GM12873 (cell line): ENCODE results near the gene CDC42.

Experiments used
- TF ChIP-seq, protein P1 (sequence below): IDR thresholded peaks from 2 replicates; pipeline ENCODE4 v1.5.1; 2012; ENCODE audit warnings: low read depth, mild to moderate bottlenecking, moderate library complexity, low read length, control low read depth; ENCODE audit not compliant: insufficient read depth; ENCODE audit errors: missing control alignments

The CDC42 gene

DNA sequence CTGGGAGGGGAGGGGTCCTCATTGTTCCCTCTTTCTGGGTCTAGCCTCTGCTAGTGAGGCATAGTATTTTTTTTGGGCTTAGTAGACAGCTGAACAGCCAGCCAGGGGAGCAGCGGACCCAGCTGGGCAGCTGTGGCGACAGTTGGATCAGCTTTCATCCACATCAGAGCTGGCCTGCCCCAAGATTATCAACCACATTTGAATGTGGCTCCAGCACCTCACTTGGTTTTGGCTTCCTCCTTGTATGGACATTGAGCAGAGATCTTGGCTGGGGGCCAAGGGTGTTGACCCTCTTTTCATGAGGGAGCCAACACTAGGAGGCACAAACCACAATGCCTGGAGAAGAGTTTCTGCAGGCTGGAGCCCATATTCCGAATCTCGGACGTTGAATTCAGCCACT, 65.3 kb downstream of the CDC42 start:
- TF ChIP-seq, protein P1, sequence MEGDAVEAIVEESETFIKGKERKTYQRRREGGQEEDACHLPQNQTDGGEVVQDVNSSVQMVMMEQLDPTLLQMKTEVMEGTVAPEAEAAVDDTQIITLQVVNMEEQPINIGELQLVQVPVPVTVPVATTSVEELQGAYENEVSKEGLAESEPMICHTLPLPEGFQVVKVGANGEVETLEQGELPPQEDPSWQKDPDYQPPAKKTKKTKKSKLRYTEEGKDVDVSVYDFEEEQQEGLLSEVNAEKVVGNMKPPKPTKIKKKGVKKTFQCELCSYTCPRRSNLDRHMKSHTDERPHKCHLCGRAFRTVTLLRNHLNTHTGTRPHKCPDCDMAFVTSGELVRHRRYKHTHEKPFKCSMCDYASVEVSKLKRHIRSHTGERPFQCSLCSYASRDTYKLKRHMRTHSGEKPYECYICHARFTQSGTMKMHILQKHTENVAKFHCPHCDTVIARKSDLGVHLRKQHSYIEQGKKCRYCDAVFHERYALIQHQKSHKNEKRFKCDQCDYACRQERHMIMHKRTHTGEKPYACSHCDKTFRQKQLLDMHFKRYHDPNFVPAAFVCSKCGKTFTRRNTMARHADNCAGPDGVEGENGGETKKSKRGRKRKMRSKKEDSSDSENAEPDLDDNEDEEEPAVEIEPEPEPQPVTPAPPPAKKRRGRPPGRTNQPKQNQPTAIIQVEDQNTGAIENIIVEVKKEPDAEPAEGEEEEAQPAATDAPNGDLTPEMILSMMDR: no peak

DNA sequence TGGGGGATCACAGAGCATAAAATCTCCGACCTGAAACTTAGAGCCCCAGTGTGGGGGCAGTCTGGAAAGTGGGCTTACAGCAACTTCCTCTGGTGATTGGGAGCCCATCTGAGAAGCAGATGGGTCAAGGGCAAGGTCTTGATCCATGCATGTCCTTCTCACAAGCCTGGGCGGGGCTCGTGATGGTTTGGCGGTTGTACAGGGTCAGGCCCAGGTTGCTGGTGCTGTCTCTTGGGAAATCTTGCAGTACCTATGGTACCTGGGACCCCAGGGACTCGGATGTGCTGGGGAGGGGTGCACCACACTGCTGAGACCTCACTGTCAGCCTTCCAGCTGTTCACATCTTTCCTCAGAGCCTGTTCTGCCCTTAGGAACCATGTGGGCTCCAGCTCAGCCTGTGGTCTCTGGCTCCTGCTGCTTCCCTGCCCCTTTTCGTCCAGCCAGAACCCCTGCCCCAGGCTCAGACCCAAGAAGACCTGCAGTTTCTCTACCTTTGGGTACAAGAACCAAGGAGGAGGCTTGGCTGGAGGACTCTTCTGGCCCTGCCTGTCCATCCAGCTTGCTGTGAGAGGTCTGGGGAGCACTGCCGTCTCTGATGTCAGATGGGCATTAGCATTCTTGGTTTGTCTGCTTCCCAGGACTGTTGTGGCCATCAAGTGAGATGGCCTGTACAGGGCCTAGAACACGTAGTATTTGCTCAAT, 65.9 kb downstream of the CDC42 start:
- TF ChIP-seq, protein P1: no peak

DNA sequence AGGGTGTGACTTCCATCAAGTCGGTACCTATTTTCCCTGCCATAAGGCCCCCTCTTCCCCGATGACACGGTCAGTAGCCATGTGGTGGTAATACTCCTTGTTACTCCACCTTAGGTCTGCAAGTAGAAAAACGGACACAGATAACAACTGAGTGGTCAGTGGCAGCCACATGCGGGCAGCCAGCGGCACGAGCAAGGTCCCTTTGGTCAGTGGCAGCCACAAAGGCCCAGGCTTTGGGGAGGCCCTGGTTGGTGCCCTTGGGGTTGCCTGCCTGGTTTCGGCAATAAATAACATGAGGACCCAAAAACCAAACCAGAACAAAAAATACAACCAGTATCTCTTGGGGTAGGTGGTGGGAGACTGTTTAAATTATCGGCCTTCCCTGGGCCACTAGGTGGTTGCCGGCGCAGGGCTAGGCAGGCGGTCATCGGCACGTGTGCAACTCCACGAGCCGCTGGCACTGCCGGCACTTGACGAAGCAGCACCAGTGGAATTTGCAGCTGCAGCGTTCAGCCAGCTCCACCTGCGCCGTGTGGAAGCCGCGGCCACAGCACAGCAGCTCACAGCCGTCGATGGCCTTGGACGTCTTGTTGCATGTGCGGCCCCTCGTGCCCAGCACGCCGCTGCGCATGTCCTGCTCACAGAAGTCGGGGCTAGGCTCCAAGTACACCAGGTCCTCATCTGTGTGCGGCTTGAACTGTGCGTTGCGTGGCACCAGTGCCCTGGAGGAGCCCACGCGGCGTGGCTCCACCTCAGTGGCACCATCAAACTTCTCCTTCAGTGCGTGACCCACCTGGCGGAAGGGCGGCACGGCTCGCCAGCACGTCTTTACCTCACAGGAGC, 67.3 kb downstream of the CDC42 start:
- TF ChIP-seq, protein P1: no peak

DNA sequence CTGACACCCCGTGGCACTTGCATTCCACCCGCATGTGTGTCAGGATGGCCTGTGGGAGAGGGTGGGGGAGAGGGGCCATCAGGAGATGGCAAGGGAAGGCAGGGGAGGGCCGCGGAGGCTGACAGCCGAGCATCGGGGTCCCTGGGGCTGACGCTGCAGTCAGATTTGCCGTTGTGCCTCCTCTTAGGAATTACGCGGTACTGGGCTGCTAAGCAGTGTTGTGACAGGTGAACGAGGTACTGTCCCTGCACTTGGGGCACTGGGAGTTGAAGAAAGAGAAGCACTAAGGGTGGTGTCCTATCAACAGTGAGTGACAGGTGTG, 67.9 kb downstream of the CDC42 start:
- TF ChIP-seq, protein P1: no peak

DNA sequence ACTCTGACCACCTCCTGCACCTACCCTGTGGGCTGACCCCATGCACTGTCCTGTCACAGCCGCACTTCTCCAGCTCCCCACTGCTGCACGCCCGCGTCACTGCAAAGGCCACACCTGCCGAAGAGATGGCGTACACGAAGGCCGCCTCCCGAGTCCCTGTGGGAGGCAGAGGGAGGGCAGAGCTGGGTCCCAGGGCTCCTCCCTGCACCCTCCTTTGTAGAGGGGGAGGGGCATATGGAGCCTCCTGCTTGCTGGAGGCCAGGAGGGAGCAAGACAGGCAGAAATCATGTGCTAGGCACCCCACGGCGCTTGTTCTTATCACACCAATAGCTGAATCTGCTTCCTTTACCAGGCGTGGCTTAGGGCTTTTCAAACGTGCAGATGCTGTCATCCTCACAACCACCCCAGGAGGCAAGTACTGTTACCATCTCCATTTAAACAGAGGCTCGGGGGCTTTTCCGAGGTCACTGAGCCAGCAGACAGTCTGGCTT, 69.0 kb downstream of the CDC42 start:
- TF ChIP-seq, protein P1: no peak

DNA sequence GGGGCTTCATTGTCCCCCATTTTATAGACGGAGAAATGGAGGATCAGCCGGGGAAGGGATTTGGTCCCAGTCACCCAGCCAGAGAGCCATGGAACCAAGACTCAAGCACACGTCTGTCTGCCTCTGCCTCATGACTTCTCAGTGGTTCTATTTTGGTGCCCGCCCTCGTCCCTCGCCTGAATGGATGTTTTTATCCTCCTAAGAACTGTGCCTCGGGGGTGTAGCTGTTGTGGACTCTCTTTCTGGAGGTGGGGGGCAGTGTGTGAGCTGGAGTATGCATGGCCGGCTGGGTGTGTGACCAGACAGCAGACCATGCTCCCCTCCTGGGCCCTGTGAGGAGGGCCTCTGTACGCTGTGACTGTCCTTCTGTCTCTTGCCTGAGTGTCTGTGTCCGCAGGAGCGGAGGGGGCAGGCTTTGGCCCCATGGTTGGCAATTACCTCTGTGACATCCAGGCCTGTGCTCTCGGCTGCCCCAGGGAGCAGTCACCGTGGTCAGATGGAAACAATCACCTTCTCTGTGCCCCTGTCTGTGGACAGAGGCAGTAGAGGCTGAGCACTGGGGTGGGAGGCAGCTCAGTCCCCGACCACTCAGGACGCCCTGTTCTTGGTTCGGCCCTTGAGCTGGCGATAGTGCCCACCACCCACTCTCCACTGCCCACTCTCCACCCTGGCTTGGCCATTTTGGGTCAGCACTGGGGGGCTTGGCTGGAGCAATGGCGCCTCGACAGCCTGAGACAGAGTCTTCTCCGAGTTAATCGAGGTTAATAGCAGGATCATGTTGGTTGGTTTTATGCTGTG, 70.0 kb downstream of the CDC42 start:
- TF ChIP-seq, protein P1: no peak

DNA sequence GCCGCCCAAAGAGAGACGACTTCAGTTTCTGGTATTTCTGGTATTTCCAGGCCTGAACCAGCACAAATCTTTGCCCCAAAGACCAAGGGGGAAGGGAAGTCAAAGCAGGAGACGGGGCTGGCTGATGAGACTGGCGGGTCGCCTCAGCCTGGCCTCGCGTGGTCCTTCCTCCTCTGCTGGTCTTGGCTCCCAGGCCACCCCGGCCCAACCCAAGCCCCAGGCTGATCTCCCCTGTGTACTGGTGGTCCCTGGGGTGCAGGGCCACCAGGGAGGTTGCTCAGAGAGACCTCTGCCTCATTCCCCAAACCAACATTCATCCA, 70.5 kb downstream of the CDC42 start:
- TF ChIP-seq, protein P1: no peak
